Transverse colon (tissue), 3 donors: ENCODE results near the gene DCT.
"Not testable (repeated sequence)": the region's sequence is repeated elsewhere in the genome, so short reads cannot be mapped to it uniquely, and the experiment has no call there.

Experiments used
- EP300 ChIP-seq: sonication (generic); formaldehyde crosslinking; IDR thresholded peaks from one replicate; pipeline ENCODE4 v1.6.1; 2017; ENCODE audit warnings: antibody characterized with exemption, low read depth
- TF ChIP-seq, protein P1 (sequence below), 5 experiments: fragments of 200-600 bp in 3 of 5; fragments of 450-650 bp in 2 of 5; sonication (generic) in 3 of 5; IDR thresholded peaks; 1 replicate in 2 of 5; 2 replicates in 3 of 5; pipeline ENCODE4 v1.5.1; 2016 to 2017; ENCODE audit warnings: antibody characterized with exemption in 5 of 5, inconsistent platforms in 3 of 5, mild to moderate bottlenecking in 2 of 5, moderate library complexity in 1 of 5

DNA sequence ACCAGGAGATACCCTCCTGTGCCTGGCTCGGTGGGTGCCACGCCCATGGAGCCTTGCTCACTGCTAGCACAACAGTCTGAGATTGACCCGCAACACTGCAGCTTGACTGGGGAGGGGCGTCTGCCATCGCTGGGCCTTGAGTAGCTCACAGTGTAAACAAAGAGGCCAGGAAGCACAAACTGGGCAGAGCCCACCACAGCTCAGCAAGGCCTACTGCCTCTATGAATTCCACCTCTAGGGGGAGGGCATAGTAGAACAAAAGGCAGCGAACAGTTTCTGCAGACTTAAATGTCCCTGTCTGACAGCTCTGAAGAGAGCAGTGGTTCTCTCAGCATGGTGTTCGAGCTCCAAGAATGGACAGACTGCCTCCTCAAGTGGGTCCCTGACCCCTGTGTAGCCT lies 47.5 kb upstream of the DCT start:
- TF ChIP-seq, protein P1, sequence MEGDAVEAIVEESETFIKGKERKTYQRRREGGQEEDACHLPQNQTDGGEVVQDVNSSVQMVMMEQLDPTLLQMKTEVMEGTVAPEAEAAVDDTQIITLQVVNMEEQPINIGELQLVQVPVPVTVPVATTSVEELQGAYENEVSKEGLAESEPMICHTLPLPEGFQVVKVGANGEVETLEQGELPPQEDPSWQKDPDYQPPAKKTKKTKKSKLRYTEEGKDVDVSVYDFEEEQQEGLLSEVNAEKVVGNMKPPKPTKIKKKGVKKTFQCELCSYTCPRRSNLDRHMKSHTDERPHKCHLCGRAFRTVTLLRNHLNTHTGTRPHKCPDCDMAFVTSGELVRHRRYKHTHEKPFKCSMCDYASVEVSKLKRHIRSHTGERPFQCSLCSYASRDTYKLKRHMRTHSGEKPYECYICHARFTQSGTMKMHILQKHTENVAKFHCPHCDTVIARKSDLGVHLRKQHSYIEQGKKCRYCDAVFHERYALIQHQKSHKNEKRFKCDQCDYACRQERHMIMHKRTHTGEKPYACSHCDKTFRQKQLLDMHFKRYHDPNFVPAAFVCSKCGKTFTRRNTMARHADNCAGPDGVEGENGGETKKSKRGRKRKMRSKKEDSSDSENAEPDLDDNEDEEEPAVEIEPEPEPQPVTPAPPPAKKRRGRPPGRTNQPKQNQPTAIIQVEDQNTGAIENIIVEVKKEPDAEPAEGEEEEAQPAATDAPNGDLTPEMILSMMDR (IDR thresholded peaks at IDR 0.05) = not testable (repeated sequence)
- TF ChIP-seq EP300 = not testable (repeated sequence)
